ENCODE measurements around the gene PYM1.

- TF ChIP-seq CTCF (IDR thresholded peaks at IDR 0.05) (no peak), POLR2AphosphoS5 (IDR thresholded peaks at IDR 0.05) (no peak)
Observed at GRCh38 chr12:55965240-55965639, 37.5 kb upstream of the PYM1 start.
